ENCODE measurements around the gene ITGB8. TPM values are rescaled to one million over a fixed set of nuclear protein-coding genes. Genes with fewer than 3 reads are reported as not detected.

The ITGB8 gene
- total and polyA plus RNA-seq, 2 experiments from 2014 or later: 0.71 to 3.0 TPM

- TF ChIP-seq ZNF462 (CRISPR knock-in tag; IDR thresholded peaks at IDR 0.05) (no peak), ETS1 (IDR thresholded peaks at IDR 0.05) (no peak)
These were observed 123.5 kb downstream of the ITGB8 start (continued) for GRCh38 chr7:20454202-20454601.

GRCh38 chr7:20456701-20457100 is 126.0 kb downstream of the ITGB8 start:
- Histone ChIP-seq H3K4me3 (no peak overlapping the region), H3K4me2 (no peak overlapping the region), H3F3A (replicated peaks; ENCODE audit: low read depth) (no peaks in the 10 kb centered on the region), H3K36me3 (ENCODE audit: insufficient read depth) (no peaks in the 10 kb centered on the region), H3K27ac (ENCODE audit: low read depth) (no peak overlapping the region), H3K79me2 (replicated peaks; ENCODE audit: insufficient read depth) (no peaks in the 10 kb centered on the region), H3K27me3 (ENCODE audit: insufficient read depth) (no peaks in the 10 kb centered on the region), H3K4me1 (ENCODE audit: insufficient read depth) (no peaks in the 10 kb centered on the region), H2AFZ (no peak overlapping the region), H4K20me1 (replicated peaks; ENCODE audit: insufficient read depth) (no peaks in the 10 kb centered on the region), H3K9me2 (ENCODE audit: insufficient read depth) (0 out of 2 replicates have a peak, but pooled peaks cover 3% of the 10 kb centered on the region)
- Mint-ChIP-seq H3K9me3 (no peaks in the 10 kb centered on the region), H3K36me3 (ENCODE audit: low read depth) (no peaks in the 10 kb centered on the region), H3K27ac (no peak overlapping the region), H3K4me1 (no peaks in the 10 kb centered on the region), H3K4me3 (no peak overlapping the region), H3K27me3 (ENCODE audit: insufficient read depth, low read depth, poor library complexity) (no peaks in the 10 kb centered on the region)
- DNase-seq (ENCODE audit: low spot score) (no peak), ATAC-seq (no peak)
- TF ChIP-seq ETS1 (IDR thresholded peaks at IDR 0.05) (no peak), CREB1 (CRISPR knock-in tag; IDR thresholded peaks at IDR 0.05; ENCODE audit: low read depth) (no peak), POLR2AphosphoS5 (IDR thresholded peaks at IDR 0.05; ENCODE audit: low read depth) (no peak), EZH2phosphoT487 (IDR thresholded peaks at IDR 0.05; ENCODE audit: unreplicated experiment) (no peak), ZNF331 (CRISPR knock-in tag; IDR thresholded peaks at IDR 0.05; ENCODE audit: low read depth) (no peak), ZNF462 (CRISPR knock-in tag; IDR thresholded peaks at IDR 0.05) (no peak), STAT1 (IDR thresholded peaks at IDR 0.05; ENCODE audit: unreplicated experiment) (no peak)

Measured in GM23338 (cell line).